OCI-LY1 (cell line): Measurements from ENCODE around the gene COA3.

Experiments used
- CTCF ChIP-seq: fragments of 200-600 bp; sonication (generic), shearing (Covaris generic); IDR thresholded peaks from 2 replicates; pipeline ENCODE4 v1.5.1; 2017; ENCODE audit warnings: mild to moderate bottlenecking, antibody characterized with exemption, low read length, moderate library complexity, mixed read lengths
- EZH2 ChIP-seq: fragments of 200-600 bp; sonication (generic), shearing (Covaris generic); IDR thresholded peaks from 2 replicates; pipeline ENCODE4 v1.8.0; 2017; ENCODE audit warnings: borderline replicate concordance, mixed run types, mild to moderate bottlenecking, antibody characterized with exemption, low read length, moderate library complexity, mixed read lengths

GRCh38 chr17:42814633-42815399 is 16.3 kb upstream of the COA3 start:
- TF ChIP-seq CTCF (no peak), EZH2 (no peak)
